Stimulated activated naive CD8-positive, alpha-beta T cell treated with anti-CD3 and anti-CD28 coated beads, Interleukin-15, amount 100 ng/mL, for 72 hours (primary cell): ENCODE results near the gene CA7.
A peak's percentile ranks its signal among the peaks of the same experiment; 100 is the strongest.

Experiments
- ATAC-seq: fragments of 150-1000 bp; cut with Tn5 transposase; 2 replicates; pipeline ENCODE4 v1.10.0; 2021; ENCODE audit warnings: mild to moderate bottlenecking, moderate library complexity
- DNase-seq, 2 donors: peaks; one replicate each; pipeline ENCODE4 v3.0.0; 2021 to 2022
- H3K27ac Mint-ChIP-seq, 2 donors: one replicate each; pipeline ENCODE4 v1.8.0; 2022; ENCODE audit warnings: mild to moderate bottlenecking in 2 of 2, mixed read lengths in 2 of 2, moderate library complexity in 2 of 2
- H3K27me3 Mint-ChIP-seq: one replicate; pipeline ENCODE4 v1.8.0; 2022; ENCODE audit warnings: mixed read lengths
- H3K4me1 Mint-ChIP-seq: one replicate; pipeline ENCODE4 v1.8.0; 2022; ENCODE audit warnings: mild to moderate bottlenecking, mixed read lengths
- H3K4me3 Mint-ChIP-seq, 2 donors: one replicate each; pipeline ENCODE4 v1.8.0; 2022; ENCODE audit warnings: mild to moderate bottlenecking in 2 of 2, mixed read lengths in 2 of 2, moderate library complexity in 1 of 2
- H3K9me3 Mint-ChIP-seq, 2 donors: one replicate each; pipeline ENCODE4 v1.8.0; 2022; ENCODE audit warnings: mixed read lengths in 2 of 2

CA7 gene

DNA sequence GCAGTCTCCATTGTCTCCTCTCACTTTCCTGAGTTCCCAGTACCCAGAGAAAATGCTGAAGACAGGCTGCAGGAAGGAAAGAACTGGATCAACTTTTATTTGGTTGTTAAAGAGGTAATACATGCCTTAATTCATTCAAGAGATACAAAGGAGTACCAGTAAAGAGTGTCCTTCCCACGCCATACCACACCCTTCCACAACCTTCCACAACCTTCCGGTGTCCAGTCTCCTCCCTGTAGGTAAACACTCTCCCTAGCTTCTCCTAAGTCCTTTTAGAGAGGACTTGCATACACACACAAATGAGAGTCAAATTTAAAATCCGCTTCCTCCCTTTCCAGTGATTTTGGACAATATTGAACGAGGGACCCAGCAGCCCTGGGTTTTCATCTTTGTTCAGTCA is 2.8 kb upstream of the CA7 start:
- H3K9me3 Mint-ChIP-seq = no peaks in the 10 kb centered on the region
- H3K4me1 Mint-ChIP-seq = peaks cover 19% of the 10 kb centered on the region
- ATAC-seq (no peak), DNase-seq (no peak)
- no peak overlapping the region for H3K27ac Mint-ChIP-seq
- H3K4me3 Mint-ChIP-seq = no peak overlapping the region
- H3K27me3 Mint-ChIP-seq = peaks cover 65% of the 10 kb centered on the region

DNA sequence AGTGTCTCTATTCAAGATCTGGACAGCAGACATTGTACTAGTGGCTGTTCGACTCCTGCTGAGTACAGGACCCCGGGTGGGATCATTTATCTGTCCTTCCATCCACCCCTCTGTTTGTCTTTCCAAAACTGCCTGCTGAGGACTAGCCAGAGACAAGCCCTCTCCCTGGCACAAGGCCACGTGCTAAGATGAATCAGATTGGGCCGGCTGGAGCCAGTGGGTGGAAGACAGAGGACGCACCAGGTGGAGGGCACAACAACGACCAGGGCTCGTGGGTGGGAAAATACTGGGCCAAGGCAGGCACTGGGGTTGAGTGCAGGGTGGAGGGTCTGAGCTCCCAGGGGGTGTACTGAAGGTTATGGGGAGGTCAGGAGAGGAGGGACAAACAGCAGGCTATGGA is 1.4 kb upstream of the CA7 start:
- peaks cover 74% of the 10 kb centered on the region for H3K27me3 Mint-ChIP-seq

GRCh38 chr16:66843191-66843590 is 1.0 kb upstream of the CA7 start:
- ATAC-seq (no peak), DNase-seq (no peak)
- Mint-ChIP-seq H3K9me3 (no peaks in the 10 kb centered on the region), H3K27ac (no peak overlapping the region), H3K4me3 (no peak overlapping the region), H3K4me1 (peaks cover 29% of the 10 kb centered on the region), H3K27me3 (peaks cover 74% of the 10 kb centered on the region)

More for the DNA sequence above, 1.4 kb upstream of the CA7 start:
- H3K9me3 Mint-ChIP-seq = no peaks in the 10 kb centered on the region
- ATAC-seq (no peak), DNase-seq (no peak)
- H3K4me3 Mint-ChIP-seq = no peak overlapping the region
- H3K27ac Mint-ChIP-seq = no peak overlapping the region
- H3K4me1 Mint-ChIP-seq = peaks cover 25% of the 10 kb centered on the region

GRCh38 chr16:66844009-66844341 is 239 bp upstream of the CA7 start:
- peak overlapping the region in 1 of 2 donors; percentile 69 for H3K27ac Mint-ChIP-seq
- H3K9me3 Mint-ChIP-seq = no peaks in the 10 kb centered on the region
- peaks cover 74% of the 10 kb centered on the region for H3K27me3 Mint-ChIP-seq
- DNase-seq (no peak), ATAC-seq (no peak)
- peak overlapping the region; percentile 74 to 83 for H3K4me3 Mint-ChIP-seq
- H3K4me1 Mint-ChIP-seq = peaks cover 34% of the 10 kb centered on the region

DNA sequence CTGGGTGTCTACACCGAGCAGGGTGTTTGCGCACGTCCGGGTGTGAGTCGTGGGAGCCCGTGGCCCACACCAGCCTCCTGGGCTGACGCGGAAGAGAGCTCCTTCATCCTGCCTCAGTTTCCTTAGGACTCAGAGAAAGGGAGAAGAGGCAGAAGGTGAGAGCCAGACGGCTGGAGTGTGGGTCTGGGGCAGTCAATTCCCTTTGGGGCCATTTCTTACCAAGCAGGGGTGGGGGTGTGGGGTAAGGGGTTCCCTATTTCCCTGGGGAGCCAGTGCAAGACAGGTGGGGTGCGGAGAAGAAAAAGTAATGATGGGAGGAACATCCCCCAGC is 831 bp downstream of the CA7 start:
- ATAC-seq (peak; percentile 41), DNase-seq (no peak)
- H3K4me3 Mint-ChIP-seq = peak overlapping the region; percentile 22 to 61
- H3K4me1 Mint-ChIP-seq = peaks cover 34% of the 10 kb centered on the region
- peaks cover 68% of the 10 kb centered on the region for H3K27me3 Mint-ChIP-seq
- H3K27ac Mint-ChIP-seq = no peak overlapping the region
- no peaks in the 10 kb centered on the region for H3K9me3 Mint-ChIP-seq

DNA sequence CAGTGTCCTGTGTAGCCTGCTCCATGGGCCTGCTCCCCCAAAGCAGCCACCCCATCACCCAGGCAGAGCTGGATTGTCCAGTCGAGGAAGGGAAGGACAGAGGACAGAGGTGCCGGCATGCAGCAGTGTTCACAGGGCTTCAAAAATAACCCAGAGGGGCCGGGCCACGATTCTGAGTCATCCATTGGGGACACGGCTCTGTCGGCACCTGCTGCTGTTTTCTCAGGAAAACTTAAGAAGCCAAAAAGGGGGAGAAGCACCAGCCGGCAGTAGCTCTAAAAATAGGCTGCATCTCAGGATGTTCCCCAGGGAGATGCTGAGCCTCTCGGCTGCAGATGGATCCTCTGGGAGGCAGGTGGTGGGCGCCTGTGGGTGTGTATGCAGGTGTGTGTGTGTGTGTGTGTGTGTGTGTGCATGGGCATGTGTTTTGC is 1.6 kb downstream of the CA7 start:
- no peak for ATAC-seq
- H3K9me3 Mint-ChIP-seq = no peaks in the 10 kb centered on the region
- H3K27me3 Mint-ChIP-seq = peaks cover 68% of the 10 kb centered on the region
- H3K4me1 Mint-ChIP-seq = peaks cover 34% of the 10 kb centered on the region
- no peak overlapping the region for H3K27ac Mint-ChIP-seq
- no peak overlapping the region for H3K4me3 Mint-ChIP-seq
- DNase-seq = no peak

DNA sequence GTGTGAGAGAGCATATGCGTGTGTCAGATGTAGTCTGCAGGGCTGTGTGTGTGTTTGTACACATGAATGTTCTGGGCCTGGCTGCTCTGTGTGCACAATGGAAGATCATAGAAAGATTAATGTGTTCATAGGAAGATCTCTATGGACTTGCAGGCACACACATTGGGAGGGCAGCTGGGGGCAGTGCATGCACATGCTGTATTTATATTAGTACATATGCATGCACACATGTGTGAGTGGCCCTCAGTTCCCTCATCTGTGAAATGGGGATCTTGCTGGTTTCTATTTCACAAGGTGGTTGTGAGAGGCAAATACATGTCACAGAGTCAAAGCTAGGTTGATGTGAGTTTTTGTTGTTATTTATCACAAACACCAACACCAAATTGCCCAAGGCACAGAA is 2.1 kb downstream of the CA7 start:
- peaks cover 68% of the 10 kb centered on the region for H3K27me3 Mint-ChIP-seq
- ATAC-seq = no peak
- no peaks in the 10 kb centered on the region for H3K9me3 Mint-ChIP-seq
- no peak overlapping the region for H3K27ac Mint-ChIP-seq
- peaks cover 34% of the 10 kb centered on the region for H3K4me1 Mint-ChIP-seq
- DNase-seq = no peak
- H3K4me3 Mint-ChIP-seq = no peak overlapping the region

GRCh38 chr16:66846831-66847230 is 2.6 kb downstream of the CA7 start:
- no peak for DNase-seq
- Mint-ChIP-seq H3K9me3 (no peaks in the 10 kb centered on the region), H3K4me3 (no peak overlapping the region), H3K27me3 (peaks cover 73% of the 10 kb centered on the region), H3K4me1 (peaks cover 34% of the 10 kb centered on the region), H3K27ac (no peak overlapping the region)
- ATAC-seq = no peak

DNA sequence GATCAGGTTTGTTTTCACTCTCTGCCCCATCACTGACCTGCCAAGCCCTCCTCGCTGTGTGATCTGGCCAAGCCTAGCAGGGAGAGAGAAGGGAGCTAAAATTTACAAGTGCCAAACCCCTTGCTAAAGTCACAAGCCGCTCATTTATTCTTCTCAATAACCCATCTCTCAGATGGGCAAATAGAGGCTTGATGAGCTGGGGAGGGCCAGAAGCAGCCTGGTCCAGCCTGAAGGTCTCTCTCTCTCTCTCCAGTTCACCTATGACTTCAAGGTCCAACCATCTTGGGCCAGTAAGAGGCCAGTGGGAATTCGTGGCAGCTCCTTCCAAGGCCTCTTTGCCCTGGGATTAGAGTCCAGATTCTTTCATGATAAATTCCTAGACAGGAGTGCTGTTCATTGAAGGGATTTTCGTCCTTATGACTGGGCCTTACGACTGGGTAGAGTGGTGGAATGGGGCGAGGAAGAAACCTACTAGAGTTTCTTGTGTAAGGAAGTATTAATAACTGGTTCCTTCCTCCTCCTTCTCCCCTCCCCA is 3.4 kb downstream of the CA7 start:
- H3K4me3 Mint-ChIP-seq = no peak overlapping the region
- no peak for ATAC-seq
- H3K27ac Mint-ChIP-seq = peak overlapping the region in 1 of 2 donors; percentile 71
- no peak for DNase-seq
- peaks cover 34% of the 10 kb centered on the region for H3K4me1 Mint-ChIP-seq
- H3K9me3 Mint-ChIP-seq = no peaks in the 10 kb centered on the region
- peaks cover 73% of the 10 kb centered on the region for H3K27me3 Mint-ChIP-seq

DNA sequence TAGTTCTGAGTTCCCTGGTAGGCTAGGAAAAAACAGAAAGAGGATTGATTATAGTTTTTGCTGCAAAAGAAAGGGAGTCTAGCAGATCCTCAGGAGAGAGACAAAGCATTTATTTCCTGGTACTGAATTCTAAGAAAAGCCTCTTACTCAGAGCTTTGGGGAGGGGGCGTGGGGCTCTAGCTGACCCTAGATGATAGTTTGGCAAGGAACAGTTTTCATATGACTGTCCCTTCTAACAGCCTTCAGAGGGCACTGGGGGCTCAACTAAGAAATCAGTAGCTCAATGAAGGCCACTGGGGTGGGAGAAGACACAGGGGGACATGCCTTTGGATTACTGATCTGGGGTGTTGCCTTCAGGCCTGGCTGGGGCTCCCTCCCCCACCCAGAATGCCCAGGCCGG is 4.0 kb downstream of the CA7 start:
- DNase-seq (no peak), ATAC-seq (peak; percentile 31)
- H3K27ac Mint-ChIP-seq = peak overlapping the region; percentile 3 to 71
- H3K4me1 Mint-ChIP-seq = peaks cover 34% of the 10 kb centered on the region
- peaks cover 67% of the 10 kb centered on the region for H3K27me3 Mint-ChIP-seq
- peak overlapping the region in 1 of 2 donors; percentile 3 for H3K4me3 Mint-ChIP-seq
- no peaks in the 10 kb centered on the region for H3K9me3 Mint-ChIP-seq

GRCh38 chr16:66849021-66849420 is 4.8 kb downstream of the CA7 start:
- H3K27me3 Mint-ChIP-seq = peaks cover 59% of the 10 kb centered on the region
- H3K9me3 Mint-ChIP-seq = no peaks in the 10 kb centered on the region
- H3K27ac Mint-ChIP-seq = no peak overlapping the region
- DNase-seq = no peak
- no peak overlapping the region for H3K4me3 Mint-ChIP-seq
- H3K4me1 Mint-ChIP-seq = peaks cover 30% of the 10 kb centered on the region
- no peak for ATAC-seq

DNA sequence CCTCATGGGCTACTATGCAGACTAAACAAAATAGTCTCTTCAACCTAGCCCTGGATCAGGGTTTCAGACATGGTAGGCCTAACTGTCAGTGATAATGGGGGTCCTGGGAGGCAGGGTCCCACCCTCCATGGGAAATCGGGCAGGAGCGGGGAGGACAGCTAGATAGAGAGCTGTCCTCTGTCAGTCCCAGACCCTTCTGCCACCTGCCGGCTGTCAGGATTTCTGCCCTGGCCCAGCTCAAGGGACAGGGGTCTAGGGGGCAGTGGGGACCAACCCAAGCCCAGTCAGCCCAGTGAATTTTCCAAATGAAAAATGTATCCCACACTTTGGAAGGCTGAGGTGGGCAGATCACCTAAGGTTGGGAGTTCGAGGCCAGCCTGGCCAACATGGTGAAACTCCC is 5.3 kb downstream of the CA7 start:
- DNase-seq (no peak), ATAC-seq (no peak)
- H3K27ac Mint-ChIP-seq = no peak overlapping the region
- peaks cover 53% of the 10 kb centered on the region for H3K27me3 Mint-ChIP-seq
- H3K4me3 Mint-ChIP-seq = no peak overlapping the region
- peaks cover 28% of the 10 kb centered on the region for H3K4me1 Mint-ChIP-seq
- no peaks in the 10 kb centered on the region for H3K9me3 Mint-ChIP-seq

- Mint-ChIP-seq H3K27me3 (peaks cover 46% of the 10 kb centered on the region), H3K4me3 (no peak overlapping the region), H3K9me3 (no peaks in the 10 kb centered on the region), H3K4me1 (peaks cover 21% of the 10 kb centered on the region), H3K27ac (no peak overlapping the region)
- DNase-seq = no peak
- ATAC-seq = no peak
Measured at GRCh38 chr16:66850115-66850815, 6.1 kb downstream of the CA7 start.

- H3K27ac Mint-ChIP-seq = no peak overlapping the region
- H3K4me1 Mint-ChIP-seq = peaks cover 15% of the 10 kb centered on the region
- no peak for DNase-seq
- H3K4me3 Mint-ChIP-seq = no peak overlapping the region
- H3K9me3 Mint-ChIP-seq = no peaks in the 10 kb centered on the region
- no peak for ATAC-seq
- peaks cover 35% of the 10 kb centered on the region for H3K27me3 Mint-ChIP-seq
Measured at GRCh38 chr16:66851166-66851964, 7.2 kb downstream of the CA7 start.

- DNase-seq (no peak), ATAC-seq (no peak)
- H3K27ac Mint-ChIP-seq = no peak overlapping the region
- H3K4me3 Mint-ChIP-seq = no peak overlapping the region
- peaks cover 1% of the 10 kb centered on the region for H3K4me1 Mint-ChIP-seq
- peaks cover 15% of the 10 kb centered on the region for H3K27me3 Mint-ChIP-seq
- H3K9me3 Mint-ChIP-seq = no peaks in the 10 kb centered on the region
Measured at GRCh38 chr16:66853261-66854139, 9.3 kb downstream of the CA7 start.
